Activated naive CD8-positive, alpha-beta T cell (primary cell): ENCODE measurements around the gene ZNF775.
A peak's percentile ranks its signal among the peaks of the same experiment; 100 is the strongest.
"Not testable (repeated sequence)": the region's sequence is repeated elsewhere in the genome, so short reads cannot be mapped to it uniquely, and the experiment has no call there.

ENCODE experiments used
- H3K27ac Mint-ChIP-seq: one replicate; pipeline ENCODE4 v1.8.0; 2021; ENCODE audit warnings: mixed read lengths
- H3K27me3 Mint-ChIP-seq: one replicate; pipeline ENCODE4 v1.8.0; 2021; ENCODE audit warnings: mixed read lengths
- H3K36me3 Mint-ChIP-seq: one replicate; pipeline ENCODE4 v1.8.0; 2021; ENCODE audit warnings: mixed read lengths
- H3K4me1 Mint-ChIP-seq: one replicate; pipeline ENCODE4 v1.8.0; 2021; ENCODE audit warnings: low read depth, mixed read lengths
- H3K4me3 Mint-ChIP-seq: one replicate; pipeline ENCODE4 v1.8.0; 2021; ENCODE audit warnings: mild to moderate bottlenecking, mixed read lengths
- H3K9me3 Mint-ChIP-seq: one replicate; pipeline ENCODE4 v1.8.0; 2021; ENCODE audit warnings: low read depth, mixed read lengths

ZNF775 gene

GRCh38 chr7:150379441-150380379 is 580 bp downstream of the ZNF775 start:
- Mint-ChIP-seq H3K4me3 (peak overlapping the region; percentile 90), H3K27me3 (no peaks in the 10 kb centered on the region), H3K9me3 (no peaks in the 10 kb centered on the region), H3K36me3 (no peaks in the 10 kb centered on the region), H3K4me1 (peaks cover 50% of the 10 kb centered on the region), H3K27ac (peak overlapping the region; percentile 6)

DNA sequence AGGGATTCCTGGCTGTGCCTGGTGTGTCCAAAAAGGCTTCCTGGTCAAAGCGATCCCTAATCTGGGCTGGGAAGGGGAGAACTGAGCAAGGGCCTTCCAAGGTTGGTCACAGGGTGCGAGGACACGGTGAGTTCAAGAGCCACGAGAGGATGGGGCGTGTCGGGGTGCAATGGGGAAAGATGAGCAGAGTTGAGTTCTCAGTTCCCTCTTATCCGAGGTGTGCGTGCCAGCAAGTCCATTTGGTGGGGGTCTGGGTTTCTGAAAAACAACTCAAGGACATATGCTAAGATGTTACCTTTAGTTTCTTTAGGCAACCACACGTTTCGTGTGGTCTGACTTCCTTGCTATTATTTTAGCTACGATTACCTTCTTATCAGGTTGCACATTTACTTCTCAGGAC is 1.3 kb downstream of the ZNF775 start:
- H3K4me1 Mint-ChIP-seq = peaks cover 42% of the 10 kb centered on the region
- H3K27ac Mint-ChIP-seq = peak overlapping the region; percentile 6
- H3K9me3 Mint-ChIP-seq = no peaks in the 10 kb centered on the region
- no peaks in the 10 kb centered on the region for H3K27me3 Mint-ChIP-seq
- no peaks in the 10 kb centered on the region for H3K36me3 Mint-ChIP-seq
- peak overlapping the region; percentile 90 for H3K4me3 Mint-ChIP-seq

- H3K9me3 Mint-ChIP-seq = no peaks in the 10 kb centered on the region
- peaks cover 37% of the 10 kb centered on the region for H3K4me1 Mint-ChIP-seq
- peak overlapping the region; percentile 17 for H3K4me3 Mint-ChIP-seq
- H3K36me3 Mint-ChIP-seq = no peaks in the 10 kb centered on the region
- H3K27me3 Mint-ChIP-seq = no peaks in the 10 kb centered on the region
- no peak overlapping the region for H3K27ac Mint-ChIP-seq
Observed at GRCh38 chr7:150381096-150381495, 2.0 kb downstream of the ZNF775 start.

GRCh38 chr7:150381785-150382122 is 2.6 kb downstream of the ZNF775 start:
- peaks cover 31% of the 10 kb centered on the region for H3K4me1 Mint-ChIP-seq
- no peaks in the 10 kb centered on the region for H3K27me3 Mint-ChIP-seq
- H3K27ac Mint-ChIP-seq = no peak overlapping the region
- H3K36me3 Mint-ChIP-seq = no peaks in the 10 kb centered on the region
- H3K9me3 Mint-ChIP-seq = no peaks in the 10 kb centered on the region
- H3K4me3 Mint-ChIP-seq = no peak overlapping the region

GRCh38 chr7:150382123-150382843 is 3.2 kb downstream of the ZNF775 start:
- Mint-ChIP-seq H3K27ac (no peak overlapping the region), H3K4me3 (no peak overlapping the region), H3K27me3 (no peaks in the 10 kb centered on the region), H3K9me3 (no peaks in the 10 kb centered on the region), H3K36me3 (no peaks in the 10 kb centered on the region), H3K4me1 (peaks cover 26% of the 10 kb centered on the region)

- Mint-ChIP-seq H3K36me3 (no peaks in the 10 kb centered on the region), H3K9me3 (no peaks in the 10 kb centered on the region), H3K4me3 (no peak overlapping the region), H3K4me1 (peaks cover 21% of the 10 kb centered on the region), H3K27me3 (no peaks in the 10 kb centered on the region), H3K27ac (no peak overlapping the region)
Observed at GRCh38 chr7:150382844-150383225, 3.7 kb downstream of the ZNF775 start.

DNA sequence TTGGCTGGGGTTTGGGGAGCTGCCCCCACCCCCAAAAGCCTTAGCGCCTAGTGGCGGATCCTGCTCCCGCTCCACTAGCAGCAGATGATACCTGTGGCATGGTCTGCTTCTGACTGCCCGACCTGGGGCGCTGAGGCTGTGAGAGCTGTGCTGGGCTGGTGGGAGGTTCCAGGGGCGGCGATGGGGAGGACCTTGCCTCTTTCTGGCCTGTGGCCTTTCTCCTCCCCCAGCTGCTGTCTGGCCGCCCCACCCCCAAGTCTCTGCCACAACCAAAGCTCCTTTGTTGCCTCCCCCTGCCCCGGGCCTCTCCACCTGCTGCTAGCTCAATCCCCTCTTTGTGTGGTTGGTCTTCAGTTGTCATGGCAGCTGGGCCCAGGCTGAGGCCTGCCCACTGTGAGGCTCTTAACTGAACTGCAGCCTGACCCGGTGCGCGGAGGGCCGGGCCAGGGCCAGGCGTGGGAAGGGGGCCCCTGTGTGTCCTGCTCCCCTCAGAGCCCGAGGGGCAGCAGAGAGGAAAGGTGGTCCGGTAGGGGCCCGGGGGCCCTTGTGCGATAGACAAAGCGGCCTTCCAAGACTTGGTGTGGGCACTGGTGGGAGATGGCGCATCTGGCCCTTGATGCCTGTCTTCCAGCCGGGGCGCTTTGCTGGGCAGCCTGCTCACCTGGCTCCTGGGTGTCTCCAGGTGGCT is 4.7 kb downstream of the ZNF775 start:
- no peak overlapping the region for H3K4me3 Mint-ChIP-seq
- no peak overlapping the region for H3K27ac Mint-ChIP-seq
- no peaks in the 10 kb centered on the region for H3K36me3 Mint-ChIP-seq
- H3K9me3 Mint-ChIP-seq = no peaks in the 10 kb centered on the region
- H3K27me3 Mint-ChIP-seq = no peaks in the 10 kb centered on the region
- H3K4me1 Mint-ChIP-seq = peaks cover 15% of the 10 kb centered on the region

DNA sequence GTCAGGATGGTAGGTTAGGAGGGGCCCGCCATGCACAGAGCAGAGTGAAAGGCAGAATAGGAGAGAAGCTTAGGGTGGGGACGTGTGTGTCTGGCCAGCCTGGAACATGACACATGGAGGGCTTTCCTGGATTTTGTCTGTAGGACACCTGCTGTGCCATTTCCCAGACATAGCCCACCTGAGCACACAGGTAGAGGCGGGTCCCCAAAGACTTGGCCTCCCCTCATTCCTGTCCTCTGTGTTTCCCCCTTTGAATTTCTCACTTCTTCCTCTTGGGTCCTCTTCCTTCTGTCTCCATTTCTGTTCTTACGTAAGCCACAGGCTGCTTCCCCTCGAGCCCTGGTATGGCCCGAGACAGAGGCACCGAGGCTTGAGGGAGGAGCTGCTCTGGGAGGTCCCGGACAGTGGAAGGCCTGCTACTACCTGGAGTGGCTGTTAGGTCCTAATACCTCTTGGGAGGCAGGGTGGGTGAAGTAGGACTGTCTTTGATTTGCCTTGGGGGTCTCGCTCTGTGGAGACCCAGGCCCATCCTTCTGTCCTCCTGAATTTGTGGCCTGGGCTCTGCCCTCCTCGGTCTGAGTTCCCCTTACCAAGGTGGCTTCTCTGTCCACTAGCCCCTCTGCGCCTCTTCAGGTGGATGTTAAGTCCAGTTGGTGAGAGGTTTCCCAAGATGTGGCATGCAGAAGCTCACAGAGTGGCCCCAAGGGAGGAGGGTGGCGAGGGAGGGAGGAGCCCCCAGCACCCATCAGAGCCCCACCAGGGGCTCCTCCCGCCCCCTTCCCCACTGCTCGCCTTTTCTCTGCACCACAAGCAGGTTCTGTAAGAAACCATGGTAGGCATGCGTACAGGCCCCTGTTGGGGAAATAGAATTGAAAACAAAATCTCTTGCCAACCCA is 5.5 kb downstream of the ZNF775 start:
- Mint-ChIP-seq H3K27me3 (no peaks in the 10 kb centered on the region), H3K36me3 (no peaks in the 10 kb centered on the region), H3K27ac (no peak overlapping the region), H3K9me3 (no peaks in the 10 kb centered on the region), H3K4me3 (no peak overlapping the region), H3K4me1 (peaks cover 13% of the 10 kb centered on the region)

GRCh38 chr7:150385302-150385723 is 6.2 kb downstream of the ZNF775 start:
- Mint-ChIP-seq H3K27ac (no peak overlapping the region), H3K9me3 (no peaks in the 10 kb centered on the region), H3K36me3 (no peaks in the 10 kb centered on the region), H3K27me3 (no peaks in the 10 kb centered on the region), H3K4me3 (no peak overlapping the region), H3K4me1 (peaks cover 6% of the 10 kb centered on the region)

GRCh38 chr7:150385884-150386283 is 6.8 kb downstream of the ZNF775 start:
- not testable (repeated sequence) for H3K9me3 Mint-ChIP-seq, H3K4me3 Mint-ChIP-seq, H3K27me3 Mint-ChIP-seq, H3K36me3 Mint-ChIP-seq, H3K27ac Mint-ChIP-seq, H3K4me1 Mint-ChIP-seq

GRCh38 chr7:150388306-150388705 is 9.2 kb downstream of the ZNF775 start:
- Mint-ChIP-seq H3K4me3 (no peak overlapping the region), H3K9me3 (no peaks in the 10 kb centered on the region), H3K4me1 (no peaks in the 10 kb centered on the region), H3K27ac (no peak overlapping the region), H3K36me3 (peaks cover 6% of the 10 kb centered on the region), H3K27me3 (no peaks in the 10 kb centered on the region)

DNA sequence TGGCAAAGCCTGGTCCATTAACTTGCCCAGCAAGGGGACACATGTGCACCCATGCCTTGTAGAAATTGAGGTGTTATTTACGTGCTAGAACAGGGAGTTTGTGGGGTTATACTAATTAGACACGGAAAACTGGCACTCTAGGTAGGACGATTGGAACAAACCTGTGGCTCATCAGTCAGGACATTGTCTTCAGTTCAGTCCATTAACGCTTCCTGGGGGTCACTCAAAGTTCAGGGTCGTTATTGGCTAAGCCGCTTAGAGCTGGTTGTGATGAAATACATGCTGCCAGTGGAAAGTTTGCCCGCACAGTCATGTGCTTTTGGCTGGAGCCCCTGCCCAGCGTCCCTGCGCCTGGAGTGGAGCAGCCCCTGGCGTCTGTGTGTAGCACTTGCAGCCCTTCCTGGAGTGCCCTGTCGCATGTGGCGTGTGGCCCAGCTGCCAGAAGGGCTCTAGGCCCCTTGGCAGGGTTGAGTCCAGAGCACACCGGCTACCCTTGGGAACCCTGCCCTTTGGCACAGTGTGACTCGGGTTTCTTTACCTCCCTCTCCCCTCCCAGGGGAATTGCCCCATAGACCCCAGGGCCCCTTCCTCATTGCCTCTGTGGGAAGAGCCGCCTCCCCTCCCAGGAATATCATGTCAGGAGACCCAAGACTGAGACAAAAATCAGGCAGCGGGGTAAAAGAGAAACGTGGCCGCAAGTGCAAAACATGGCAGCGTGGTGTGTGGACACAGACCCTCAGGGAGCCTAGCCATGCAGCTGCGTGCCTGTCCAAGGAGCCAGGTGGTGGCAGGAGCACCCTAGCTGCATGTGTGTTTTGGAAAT is 9.8 kb downstream of the ZNF775 start:
- H3K4me3 Mint-ChIP-seq = no peak overlapping the region
- H3K9me3 Mint-ChIP-seq = no peaks in the 10 kb centered on the region
- H3K27me3 Mint-ChIP-seq = no peaks in the 10 kb centered on the region
- no peak overlapping the region for H3K27ac Mint-ChIP-seq
- peaks cover 6% of the 10 kb centered on the region for H3K36me3 Mint-ChIP-seq
- no peaks in the 10 kb centered on the region for H3K4me1 Mint-ChIP-seq

- peaks cover 6% of the 10 kb centered on the region for H3K36me3 Mint-ChIP-seq
- no peak overlapping the region for H3K27ac Mint-ChIP-seq
- no peaks in the 10 kb centered on the region for H3K27me3 Mint-ChIP-seq
- H3K4me1 Mint-ChIP-seq = no peaks in the 10 kb centered on the region
- H3K4me3 Mint-ChIP-seq = no peak overlapping the region
- H3K9me3 Mint-ChIP-seq = no peaks in the 10 kb centered on the region
Observed at GRCh38 chr7:150389532-150389816, 10.3 kb downstream of the ZNF775 start.

DNA sequence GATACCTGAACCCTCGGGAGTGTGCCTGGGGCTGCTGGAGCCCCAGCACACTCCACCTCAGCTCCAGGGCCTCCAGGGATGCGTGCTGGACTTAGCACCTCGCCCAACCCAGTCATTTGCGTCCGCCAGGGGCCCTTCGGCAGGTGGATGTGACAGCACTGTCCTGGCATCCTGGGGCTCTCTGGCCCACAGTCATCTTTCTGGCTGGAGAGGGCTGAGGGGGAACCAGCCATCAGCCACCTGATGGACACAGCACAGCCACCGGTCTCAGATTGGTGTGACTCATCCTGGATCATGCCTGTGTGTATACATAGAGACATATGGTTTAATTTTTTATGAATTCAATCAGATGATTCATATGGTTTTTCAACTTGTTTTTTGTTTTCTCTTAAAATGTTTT is 11.1 kb downstream of the ZNF775 start:
- Mint-ChIP-seq H3K36me3 (peaks cover 6% of the 10 kb centered on the region), H3K9me3 (no peaks in the 10 kb centered on the region), H3K4me3 (no peak overlapping the region), H3K27me3 (no peaks in the 10 kb centered on the region), H3K4me1 (peaks cover 4% of the 10 kb centered on the region), H3K27ac (no peak overlapping the region)
